Loucy (cell line): ENCODE measurements around the gene TSPEAR.

Source experiments
- H2AFZ ChIP-seq: fragments of 200-600 bp; sonication (generic); 2 replicates; pipeline ENCODE4 v1.6.0; 2016; ENCODE audit warnings: antibody characterized with exemption, mild to moderate bottlenecking, low read length, moderate library complexity
- H3F3A ChIP-seq: fragments of 200-600 bp; 2 replicates; pipeline ENCODE4 v1.6.0; 2016; ENCODE audit warnings: antibody characterized with exemption, low read depth, mild to moderate bottlenecking
- H3K27me3 ChIP-seq: fragments of 200-600 bp; sonication (generic); 2 replicates; pipeline ENCODE4 v1.6.1; 2014; ENCODE audit warnings: low read length, mild to moderate bottlenecking; ENCODE audit not compliant: insufficient read depth, poor library complexity, severe bottlenecking
- H3K36me3 ChIP-seq: fragments of 200-600 bp; sonication (generic); 2 replicates; pipeline ENCODE4 v1.6.1; 2016; ENCODE audit warnings: low read length; ENCODE audit not compliant: insufficient read depth
- H3K4me1 ChIP-seq: fragments of 200-600 bp; sonication (generic); 2 replicates; pipeline ENCODE4 v1.5.1; 2014; ENCODE audit warnings: low read length, mild to moderate bottlenecking; ENCODE audit not compliant: insufficient read depth, poor library complexity, severe bottlenecking
- H3K4me2 ChIP-seq: fragments of 200-600 bp; sonication (generic); 2 replicates; pipeline ENCODE4 v1.6.0; 2014; ENCODE audit warnings: antibody characterized with exemption, low read length, low read depth, mild to moderate bottlenecking; ENCODE audit not compliant: poor library complexity, severe bottlenecking
- H3K4me3 ChIP-seq: fragments of 200-600 bp; sonication (generic); 2 replicates; pipeline ENCODE4 v1.5.1; 2014; ENCODE audit warnings: low read length, mild to moderate bottlenecking, mixed read lengths; ENCODE audit not compliant: poor library complexity, severe bottlenecking
- H3K79me2 ChIP-seq: fragments of 200-600 bp; sonication (generic); 2 replicates; pipeline ENCODE4 v1.6.1; 2014; ENCODE audit warnings: low read length; ENCODE audit not compliant: insufficient read depth
- H3K9ac ChIP-seq: fragments of 200-600 bp; sonication (generic); 2 replicates; pipeline ENCODE4 v1.6.0; 2014; ENCODE audit warnings: mild to moderate bottlenecking, low read depth, low read length, moderate library complexity; ENCODE audit not compliant: poor library complexity, severe bottlenecking
- H3K9me2 ChIP-seq: fragments of 200-600 bp; sonication (generic); replicated peaks from 2 replicates; pipeline ENCODE4 v1.6.1; 2016; ENCODE audit warnings: low read depth, low read length, mixed read lengths
- H3K9me3 ChIP-seq: fragments of 200-600 bp; sonication (generic); 2 replicates; pipeline ENCODE4 v1.6.1; 2014; ENCODE audit warnings: mild to moderate bottlenecking, antibody characterized with exemption, low read length, low read depth; ENCODE audit not compliant: insufficient read depth
- H4K20me1 ChIP-seq: fragments of 200-600 bp; sonication (generic); 2 replicates; pipeline ENCODE4 v1.6.0; 2014; ENCODE audit warnings: antibody characterized with exemption, low read length, mild to moderate bottlenecking; ENCODE audit not compliant: insufficient read depth, poor library complexity, severe bottlenecking
- EZH2phosphoT487 ChIP-seq: fragments of 200-600 bp; IDR thresholded peaks from 2 replicates; pipeline ENCODE4 v1.6.1; 2018; ENCODE audit warnings: antibody characterized with exemption, mild to moderate bottlenecking, moderate library complexity, borderline replicate concordance
- TF ChIP-seq, protein P1 (sequence below): fragments of 200-600 bp; sonication (generic); conservative IDR thresholded peaks from 2 replicates; pipeline ENCODE4 v1.5.1; 2014; ENCODE audit warnings: mild to moderate bottlenecking, antibody characterized with exemption, low read length

Gene TSPEAR

GRCh38 chr21:44708213-44708865 is 3.0 kb downstream of the TSPEAR start:
- H3F3A ChIP-seq, result no peaks in the 10 kb centered on the region
- H3K27me3 ChIP-seq, result no peaks in the 10 kb centered on the region
- H3K9me2 ChIP-seq, result no peaks in the 10 kb centered on the region
- H4K20me1 ChIP-seq, result no peaks in the 10 kb centered on the region
- no peak overlapping the region for H3K4me2 ChIP-seq
- H3K9ac ChIP-seq, result no peak overlapping the region
- no peaks in the 10 kb centered on the region for H3K4me1 ChIP-seq
- no peak overlapping the region for H3K4me3 ChIP-seq
- no peaks in the 10 kb centered on the region for H3K79me2 ChIP-seq
- no peak overlapping the region for H2AFZ ChIP-seq
- no peaks in the 10 kb centered on the region for H3K36me3 ChIP-seq
- no peaks in the 10 kb centered on the region for H3K9me3 ChIP-seq
- TF ChIP-seq, protein P1, sequence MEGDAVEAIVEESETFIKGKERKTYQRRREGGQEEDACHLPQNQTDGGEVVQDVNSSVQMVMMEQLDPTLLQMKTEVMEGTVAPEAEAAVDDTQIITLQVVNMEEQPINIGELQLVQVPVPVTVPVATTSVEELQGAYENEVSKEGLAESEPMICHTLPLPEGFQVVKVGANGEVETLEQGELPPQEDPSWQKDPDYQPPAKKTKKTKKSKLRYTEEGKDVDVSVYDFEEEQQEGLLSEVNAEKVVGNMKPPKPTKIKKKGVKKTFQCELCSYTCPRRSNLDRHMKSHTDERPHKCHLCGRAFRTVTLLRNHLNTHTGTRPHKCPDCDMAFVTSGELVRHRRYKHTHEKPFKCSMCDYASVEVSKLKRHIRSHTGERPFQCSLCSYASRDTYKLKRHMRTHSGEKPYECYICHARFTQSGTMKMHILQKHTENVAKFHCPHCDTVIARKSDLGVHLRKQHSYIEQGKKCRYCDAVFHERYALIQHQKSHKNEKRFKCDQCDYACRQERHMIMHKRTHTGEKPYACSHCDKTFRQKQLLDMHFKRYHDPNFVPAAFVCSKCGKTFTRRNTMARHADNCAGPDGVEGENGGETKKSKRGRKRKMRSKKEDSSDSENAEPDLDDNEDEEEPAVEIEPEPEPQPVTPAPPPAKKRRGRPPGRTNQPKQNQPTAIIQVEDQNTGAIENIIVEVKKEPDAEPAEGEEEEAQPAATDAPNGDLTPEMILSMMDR, result no peak
- no peak for TF ChIP-seq EZH2phosphoT487

- Histone ChIP-seq H2AFZ (no peak overlapping the region), H3K9me3 (no peaks in the 10 kb centered on the region), H3K4me2 (no peak overlapping the region), H3K9me2 (no peaks in the 10 kb centered on the region), H3K4me1 (no peaks in the 10 kb centered on the region), H3K27me3 (no peaks in the 10 kb centered on the region), H4K20me1 (no peaks in the 10 kb centered on the region), H3F3A (no peaks in the 10 kb centered on the region), H3K4me3 (no peak overlapping the region), H3K9ac (no peak overlapping the region), H3K79me2 (no peaks in the 10 kb centered on the region), H3K36me3 (no peaks in the 10 kb centered on the region)
- TF ChIP-seq, protein P1, result no peak
- no peak for TF ChIP-seq EZH2phosphoT487
Measured at GRCh38 chr21:44706706-44707581, 4.4 kb downstream of the TSPEAR start.

DNA sequence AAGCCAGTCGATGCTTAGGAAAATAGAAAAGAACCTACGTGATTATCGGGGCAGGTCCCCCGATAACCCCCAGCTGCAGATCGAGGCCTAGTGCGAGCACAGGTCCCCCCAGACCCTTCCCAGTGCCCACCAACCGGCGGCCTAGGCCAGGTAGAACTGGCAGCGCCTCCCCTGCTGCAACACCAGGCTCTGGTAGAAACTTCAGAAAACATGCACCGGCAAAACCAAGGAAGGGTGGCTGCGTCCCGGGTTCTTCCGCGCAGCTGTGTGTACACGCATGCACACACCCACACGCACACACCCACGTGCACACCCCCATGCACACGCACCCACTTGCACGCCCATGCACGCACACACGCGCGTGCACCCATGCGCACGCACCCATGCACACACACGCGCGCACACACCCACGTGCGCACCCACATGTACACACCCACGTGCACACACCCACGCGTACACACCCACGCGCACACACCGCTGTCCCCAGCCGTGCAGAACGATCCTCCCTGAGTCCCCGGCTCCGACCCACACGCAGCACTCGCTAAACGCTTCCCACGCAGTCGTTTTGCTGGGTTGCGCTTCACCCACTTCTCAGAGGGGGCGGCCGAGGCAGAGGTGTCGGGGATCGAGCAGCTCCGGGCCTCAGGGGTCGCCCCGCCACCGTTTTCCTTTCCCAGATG is 5.2 kb downstream of the TSPEAR start:
- Histone ChIP-seq H3K9ac (no peak overlapping the region), H2AFZ (no peak overlapping the region), H3K9me2 (no peaks in the 10 kb centered on the region), H3K4me2 (no peak overlapping the region), H3F3A (no peaks in the 10 kb centered on the region), H3K79me2 (no peaks in the 10 kb centered on the region), H3K4me1 (no peaks in the 10 kb centered on the region), H3K36me3 (no peaks in the 10 kb centered on the region), H4K20me1 (no peaks in the 10 kb centered on the region), H3K27me3 (no peaks in the 10 kb centered on the region), H3K4me3 (no peak overlapping the region), H3K9me3 (no peaks in the 10 kb centered on the region)
- TF ChIP-seq EZH2phosphoT487, result no peak
- TF ChIP-seq, protein P1, result no peak
